Measurements from ENCODE around the gene PPP1R1B. TPM values are rescaled to one million over a fixed set of nuclear protein-coding genes. Genes with fewer than 3 reads are reported as not detected.
A peak's percentile ranks its signal among the peaks of the same experiment; 100 is the strongest.

PPP1R1B gene
- total and polyA plus RNA-seq, 2 donors from 2014 or later = 22.9 to 31.1 TPM

GRCh38 chr17:39684369-39685192 is 57.8 kb downstream of the PPP1R1B start:
- FAIRE-seq (no peak), DNase-seq (peak in 1 of 5 donors; percentile 40)
- H3K9ac ChIP-seq (ENCODE audit: low read length in 3 of 3) = no peak overlapping the region
- H3K27ac ChIP-seq (ENCODE audit: low read depth in 2 of 2, low read length in 2 of 2) = no peak overlapping the region
- peaks cover 0 to 5% (median 2%) of the 10 kb centered on the region in 3 donors for H3K36me3 ChIP-seq (ENCODE audit: control insufficient read depth in 2 of 3, insufficient read depth in 3 of 3, low read length in 3 of 3)
- no peaks in the 10 kb centered on the region for H3K9me3 ChIP-seq (ENCODE audit: control insufficient read depth in 2 of 3, insufficient read depth in 1 of 3, low read length in 3 of 3)
- intact Hi-C loops (cut with DNase I) = no loop called here
- H3K4me3 ChIP-seq (ENCODE audit: low read length in 3 of 3) = no peak overlapping the region
- H3K27me3 ChIP-seq (ENCODE audit: control insufficient read depth, insufficient read depth, low read length) = no peaks in the 10 kb centered on the region
- H3K4me1 ChIP-seq (ENCODE audit: control insufficient read depth in 2 of 3, insufficient read depth in 2 of 3, low read depth in 1 of 3, low read length in 3 of 3) = peaks cover 0 to 14% (median 11%) of the 10 kb centered on the region in 3 donors
- TF ChIP-seq CTCF (IDR thresholded peaks at IDR 0.05; ENCODE audit: borderline replicate concordance, extremely low read depth, insufficient read depth) = no peak

Other genes with a start within 250 kb of the PPP1R1B start
- 16.1 TPM for gene FBXL20, start 225.3 kb upstream of the PPP1R1B start, total RNA-seq
- gene FBXL20, start 225.3 kb upstream of the PPP1R1B start, polyA plus RNA-seq (ENCODE audit: insufficient read depth, low read depth, low replicate concordance) = 3.2 TPM
- 34.6 TPM for gene MED1, start 175.7 kb upstream of the PPP1R1B start, total RNA-seq
- gene MED1, start 175.7 kb upstream of the PPP1R1B start, polyA plus RNA-seq (ENCODE audit: insufficient read depth, low read depth, low replicate concordance) = 7.1 TPM
- gene CDK12, start 165.5 kb upstream of the PPP1R1B start, total RNA-seq = 55.3 TPM
- 5.6 TPM for gene CDK12, start 165.5 kb upstream of the PPP1R1B start, polyA plus RNA-seq (ENCODE audit: insufficient read depth, low read depth, low replicate concordance)
- gene NEUROD2, start 19.0 kb upstream of the PPP1R1B start, total RNA-seq = not detected
- not detected for gene NEUROD2, start 19.0 kb upstream of the PPP1R1B start, polyA plus RNA-seq (ENCODE audit: insufficient read depth, low read depth, low replicate concordance)
- gene STARD3, start 10.2 kb downstream of the PPP1R1B start, total RNA-seq = 47.6 TPM
- 32.1 TPM for gene STARD3, start 10.2 kb downstream of the PPP1R1B start, polyA plus RNA-seq (ENCODE audit: insufficient read depth, low read depth, low replicate concordance)
- gene TCAP, start 38.4 kb downstream of the PPP1R1B start, total RNA-seq = 1.5 TPM
- gene TCAP, start 38.4 kb downstream of the PPP1R1B start, polyA plus RNA-seq (ENCODE audit: insufficient read depth, low read depth, low replicate concordance) = 1.7 TPM
- 8.2 TPM for gene PNMT, start 41.5 kb downstream of the PPP1R1B start, total RNA-seq
- 2.0 TPM for gene PNMT, start 41.5 kb downstream of the PPP1R1B start, polyA plus RNA-seq (ENCODE audit: insufficient read depth, low read depth, low replicate concordance)
- gene PGAP3, start 61.1 kb downstream of the PPP1R1B start, total RNA-seq = 48.5 TPM
- gene PGAP3, start 61.1 kb downstream of the PPP1R1B start, polyA plus RNA-seq (ENCODE audit: insufficient read depth, low read depth, low replicate concordance) = 33.8 TPM
- gene ERBB2, start 73.1 kb downstream of the PPP1R1B start, total RNA-seq = 186 TPM
- 76.5 TPM for gene ERBB2, start 73.1 kb downstream of the PPP1R1B start, polyA plus RNA-seq (ENCODE audit: insufficient read depth, low read depth, low replicate concordance)
- 51.6 TPM for gene MIEN1, start 103.6 kb downstream of the PPP1R1B start, total RNA-seq
- 186 TPM for gene MIEN1, start 103.6 kb downstream of the PPP1R1B start, polyA plus RNA-seq (ENCODE audit: insufficient read depth, low read depth, low replicate concordance)
- 72.5 TPM for gene GRB7, start 111.0 kb downstream of the PPP1R1B start, total RNA-seq
- 20.9 TPM for gene GRB7, start 111.0 kb downstream of the PPP1R1B start, polyA plus RNA-seq (ENCODE audit: insufficient read depth, low read depth, low replicate concordance)
- gene IKZF3, start 237.4 kb downstream of the PPP1R1B start, total RNA-seq = 10.2 TPM
- 0.09 TPM for gene IKZF3, start 237.4 kb downstream of the PPP1R1B start, polyA plus RNA-seq (ENCODE audit: insufficient read depth, low read depth, low replicate concordance)
- not detected for gene ZPBP2, start 241.2 kb downstream of the PPP1R1B start, total RNA-seq
- not detected for gene ZPBP2, start 241.2 kb downstream of the PPP1R1B start, polyA plus RNA-seq (ENCODE audit: insufficient read depth, low read depth, low replicate concordance)